HEK293 (cell line): ENCODE results near the gene AKT1.

Experiments
- CTCF ChIP-seq: fragments of 450-650 bp; formaldehyde crosslinking; IDR thresholded peaks from 2 replicates; pipeline ENCODE4 v1.5.1; 2016; ENCODE audit warnings: missing biosample characterization, missing genetic modification characterization
- KLF9 ChIP-seq: fragments of 450-650 bp; formaldehyde crosslinking; IDR thresholded peaks from 2 replicates; pipeline ENCODE4 v1.5.1; 2016; ENCODE audit warnings: missing biosample characterization, missing genetic modification characterization, low read depth
- SP2 ChIP-seq: fragments of 450-650 bp; formaldehyde crosslinking; IDR thresholded peaks from 2 replicates; pipeline ENCODE4 v1.5.1; 2016; ENCODE audit warnings: missing biosample characterization, missing genetic modification characterization
- YY1 ChIP-seq: fragments of 450-650 bp; formaldehyde crosslinking; IDR thresholded peaks from 2 replicates; pipeline ENCODE4 v1.5.1; 2018; ENCODE audit warnings: missing biosample characterization, missing genetic modification characterization
- ZBTB21 ChIP-seq: fragments of 450-650 bp; formaldehyde crosslinking; IDR thresholded peaks from 2 replicates; pipeline ENCODE4 v1.5.1; 2017; ENCODE audit warnings: missing biosample characterization, missing genetic modification characterization
- ZBTB26 ChIP-seq: fragments of 450-650 bp; formaldehyde crosslinking; optimal IDR thresholded peaks from 2 replicates; pipeline ENCODE3; 2016; ENCODE audit warnings: missing biosample characterization, mild to moderate bottlenecking, missing genetic modification characterization
- ZFP41 ChIP-seq: fragments of 450-650 bp; formaldehyde crosslinking; IDR thresholded peaks from 2 replicates; pipeline ENCODE4 v1.5.1; 2016; ENCODE audit warnings: missing biosample characterization, missing genetic modification characterization, borderline replicate concordance
- ZNF248 ChIP-seq: fragments of 450-650 bp; formaldehyde crosslinking; IDR thresholded peaks from 2 replicates; pipeline ENCODE4 v1.5.1; 2017; ENCODE audit warnings: missing biosample characterization, missing genetic modification characterization
- ZNF350 ChIP-seq: fragments of 450-650 bp; formaldehyde crosslinking; IDR thresholded peaks from 2 replicates; pipeline ENCODE4 v1.5.0; 2017; ENCODE audit warnings: missing biosample characterization, mild to moderate bottlenecking, missing genetic modification characterization
- ZNF521 ChIP-seq: fragments of 450-650 bp; formaldehyde crosslinking; IDR thresholded peaks from 2 replicates; pipeline ENCODE4 v1.5.1; 2017; ENCODE audit warnings: missing biosample characterization, mild to moderate bottlenecking, missing genetic modification characterization
- ZNF529 ChIP-seq: fragments of 450-650 bp; formaldehyde crosslinking; IDR thresholded peaks from 2 replicates; pipeline ENCODE4 v1.5.1; 2017; ENCODE audit warnings: missing genetic modification characterization, missing biosample characterization; ENCODE audit not compliant: insufficient replicate concordance
- ZNF645 ChIP-seq: fragments of 450-650 bp; formaldehyde crosslinking; IDR thresholded peaks from 2 replicates; pipeline ENCODE4; 2016; ENCODE audit warnings: missing biosample characterization, missing genetic modification characterization
- TF ChIP-seq, protein P1 (sequence below): fragments of 450-650 bp; formaldehyde crosslinking; IDR thresholded peaks from 2 replicates; pipeline ENCODE4 v1.5.1; 2016; ENCODE audit warnings: missing biosample characterization, missing genetic modification characterization

GRCh38 chr14:104830781-104831180 is 35.2 kb upstream of the AKT1 start:
- TF ChIP-seq ZBTB26 (tag by site-specific recombination): no peak
- no peak for TF ChIP-seq CTCF
- no peak for TF ChIP-seq SP2 (tag by site-specific recombination)
- no peak for TF ChIP-seq ZNF645 (tag by site-specific recombination)
- TF ChIP-seq ZFP41 (tag by site-specific recombination): no peak
- TF ChIP-seq YY1 (tag by site-specific recombination): no peak
- no peak for TF ChIP-seq ZNF248
- TF ChIP-seq ZNF350 (tag by site-specific recombination): no peak
- TF ChIP-seq ZNF521 (tag by site-specific recombination): no peak
- TF ChIP-seq, protein P1, sequence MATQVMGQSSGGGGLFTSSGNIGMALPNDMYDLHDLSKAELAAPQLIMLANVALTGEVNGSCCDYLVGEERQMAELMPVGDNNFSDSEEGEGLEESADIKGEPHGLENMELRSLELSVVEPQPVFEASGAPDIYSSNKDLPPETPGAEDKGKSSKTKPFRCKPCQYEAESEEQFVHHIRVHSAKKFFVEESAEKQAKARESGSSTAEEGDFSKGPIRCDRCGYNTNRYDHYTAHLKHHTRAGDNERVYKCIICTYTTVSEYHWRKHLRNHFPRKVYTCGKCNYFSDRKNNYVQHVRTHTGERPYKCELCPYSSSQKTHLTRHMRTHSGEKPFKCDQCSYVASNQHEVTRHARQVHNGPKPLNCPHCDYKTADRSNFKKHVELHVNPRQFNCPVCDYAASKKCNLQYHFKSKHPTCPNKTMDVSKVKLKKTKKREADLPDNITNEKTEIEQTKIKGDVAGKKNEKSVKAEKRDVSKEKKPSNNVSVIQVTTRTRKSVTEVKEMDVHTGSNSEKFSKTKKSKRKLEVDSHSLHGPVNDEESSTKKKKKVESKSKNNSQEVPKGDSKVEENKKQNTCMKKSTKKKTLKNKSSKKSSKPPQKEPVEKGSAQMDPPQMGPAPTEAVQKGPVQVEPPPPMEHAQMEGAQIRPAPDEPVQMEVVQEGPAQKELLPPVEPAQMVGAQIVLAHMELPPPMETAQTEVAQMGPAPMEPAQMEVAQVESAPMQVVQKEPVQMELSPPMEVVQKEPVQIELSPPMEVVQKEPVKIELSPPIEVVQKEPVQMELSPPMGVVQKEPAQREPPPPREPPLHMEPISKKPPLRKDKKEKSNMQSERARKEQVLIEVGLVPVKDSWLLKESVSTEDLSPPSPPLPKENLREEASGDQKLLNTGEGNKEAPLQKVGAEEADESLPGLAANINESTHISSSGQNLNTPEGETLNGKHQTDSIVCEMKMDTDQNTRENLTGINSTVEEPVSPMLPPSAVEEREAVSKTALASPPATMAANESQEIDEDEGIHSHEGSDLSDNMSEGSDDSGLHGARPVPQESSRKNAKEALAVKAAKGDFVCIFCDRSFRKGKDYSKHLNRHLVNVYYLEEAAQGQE (tag by site-specific recombination): no peak
- no peak for TF ChIP-seq ZBTB21
- no peak for TF ChIP-seq KLF9 (tag by site-specific recombination)
- no peak for TF ChIP-seq ZNF529 (tag by site-specific recombination)
